ENCODE results near the gene CHL1.

GRCh38 chr3:212432-212831, 15.9 kb downstream of the CHL1 start:
- no peak for TF ChIP-seq CTCF (IDR thresholded peaks at IDR 0.05; ENCODE audit: low read length)
- no peak for TF ChIP-seq EZH2 (IDR thresholded peaks at IDR 0.05; ENCODE audit: borderline replicate concordance, low read length)
